HepG2 (cell line): ENCODE results near the gene PLEKHG2. TPM values are rescaled to one million over a fixed set of nuclear protein-coding genes. Genes with fewer than 3 reads are reported as not detected.

Source experiments
- CBX2 ChIP-seq, 2 experiments: fragments of 200-600 bp in 1 of 2; sonication (generic); formaldehyde crosslinking in 1 of 2; IDR thresholded peaks; 2 replicates each; pipeline versions ENCODE4 v1.7.0 to v1.8.1; 2018 to 2022; ENCODE audit warnings: low read depth in 2 of 2, low read length in 1 of 2, mild to moderate bottlenecking in 1 of 2, missing genetic modification reagents in 1 of 2
- DMTF1 ChIP-seq: sonication (generic); formaldehyde crosslinking; IDR thresholded peaks from 2 replicates; pipeline ENCODE4 v1.4.0; 2020; ENCODE audit warnings: mild to moderate bottlenecking, missing genetic modification reagents
- DR1 ChIP-seq: sonication (generic); formaldehyde crosslinking; IDR thresholded peaks from 2 replicates; pipeline ENCODE4 v1.8.0; 2021; ENCODE audit warnings: mild to moderate bottlenecking, missing genetic modification reagents, inconsistent platforms
- HOMEZ ChIP-seq: IDR thresholded peaks from 2 replicates; pipeline ENCODE4 v1.6.1; 2016; ENCODE audit warnings: low read depth
- LRRFIP1 ChIP-seq: sonication (generic); formaldehyde crosslinking; conservative IDR thresholded peaks from 2 replicates; pipeline ENCODE4 v1.4.0; 2020; ENCODE audit warnings: missing genetic modification reagents
- MTERF4 ChIP-seq: sonication (generic); formaldehyde crosslinking; IDR thresholded peaks from 2 replicates; pipeline ENCODE4 v1.8.0; 2023; ENCODE audit warnings: mild to moderate bottlenecking, missing genetic modification reagents
- MYC ChIP-seq: sonication (generic); formaldehyde crosslinking; IDR thresholded peaks from 2 replicates; pipeline ENCODE4 v1.9.0; 2021; ENCODE audit warnings: missing genetic modification reagents, borderline replicate concordance
- NCOA1 ChIP-seq: sonication (generic); formaldehyde crosslinking; IDR thresholded peaks from 2 replicates; pipeline ENCODE4 v1.9.0; 2021; ENCODE audit warnings: missing genetic modification reagents
- RBAK ChIP-seq: sonication (generic); formaldehyde crosslinking; IDR thresholded peaks from 2 replicates; pipeline ENCODE4 v1.5.1; 2020; ENCODE audit warnings: mild to moderate bottlenecking, missing genetic modification reagents
- SAP130 ChIP-seq: IDR thresholded peaks from 2 replicates; pipeline ENCODE4 v1.6.1; 2016; ENCODE audit warnings: low read depth
- SPEN ChIP-seq: sonication (generic); formaldehyde crosslinking; IDR thresholded peaks from 2 replicates; pipeline ENCODE4 v1.5.1; 2020; ENCODE audit warnings: low read depth, mild to moderate bottlenecking, missing genetic modification reagents
- YEATS4 ChIP-seq: sonication (generic); formaldehyde crosslinking; IDR thresholded peaks from 2 replicates; pipeline ENCODE4 v1.4.0; 2020; ENCODE audit warnings: missing genetic modification reagents, borderline replicate concordance
- ZBTB42 ChIP-seq: sonication (generic); formaldehyde crosslinking; IDR thresholded peaks from 2 replicates; pipeline ENCODE4 v1.5.0; 2020; ENCODE audit warnings: mild to moderate bottlenecking, missing genetic modification reagents
- ZMYM2 ChIP-seq: sonication (generic); formaldehyde crosslinking; IDR thresholded peaks from 2 replicates; pipeline ENCODE4 v1.8.0; 2022; ENCODE audit warnings: mild to moderate bottlenecking, missing genetic modification reagents
- ZNF124 ChIP-seq: sonication (generic); formaldehyde crosslinking; IDR thresholded peaks from 2 replicates; pipeline ENCODE4 v1.4.0; 2020; ENCODE audit warnings: missing genetic modification reagents
- ZNF556 ChIP-seq: sonication (generic); formaldehyde crosslinking; IDR thresholded peaks from 2 replicates; pipeline ENCODE4 v1.4.0; 2020; ENCODE audit warnings: mild to moderate bottlenecking, missing genetic modification reagents, borderline replicate concordance
- ZSCAN22 ChIP-seq: sonication (generic); formaldehyde crosslinking; IDR thresholded peaks from 2 replicates; pipeline ENCODE4 v1.4.0; 2020; ENCODE audit warnings: mild to moderate bottlenecking, missing genetic modification reagents
- polyA plus RNA-seq, 8 experiments: library from polyadenylated mRNA; depleted of rRNA in 3 of 8; stranded (reverse) in 7 of 8; unstranded in 1 of 8; fragments of >200 nt; fragmentation: Illumina TruSeq in 4 of 8; extraction: Trizol in 4 of 8; gene quantifications; 2 replicates each; pipeline versions ENCODE4 v1.2.1 to v1.2.3, GENCODE V29; 2011 to 2016; ENCODE audit warnings: low read depth in 4 of 8, missing spikeins in 1 of 8, mixed read lengths in 1 of 8; ENCODE audit not compliant: insufficient read depth in 1 of 8
- total RNA-seq, 5 experiments: library from RNA; depleted of rRNA; stranded (reverse); fragments of >200 nt; fragmentation: Illumina TruSeq; extraction: Trizol; gene quantifications; 2 replicates each; pipeline ENCODE4 v1.2.3, GENCODE V29; 2016; ENCODE audit warnings: low read depth in 1 of 5
- TF ChIP-seq, protein P1 (sequence below): sonication (generic); formaldehyde crosslinking; IDR thresholded peaks from 2 replicates; pipeline ENCODE4 v1.5.0; 2020; ENCODE audit warnings: mild to moderate bottlenecking, missing genetic modification reagents

Gene PLEKHG2
- total and polyA plus RNA-seq, 2 of the 13 experiments (the other 11 are each of a cell fraction or from before 2014, with no cell fraction given) = 3.6 to 6.8 TPM

DNA sequence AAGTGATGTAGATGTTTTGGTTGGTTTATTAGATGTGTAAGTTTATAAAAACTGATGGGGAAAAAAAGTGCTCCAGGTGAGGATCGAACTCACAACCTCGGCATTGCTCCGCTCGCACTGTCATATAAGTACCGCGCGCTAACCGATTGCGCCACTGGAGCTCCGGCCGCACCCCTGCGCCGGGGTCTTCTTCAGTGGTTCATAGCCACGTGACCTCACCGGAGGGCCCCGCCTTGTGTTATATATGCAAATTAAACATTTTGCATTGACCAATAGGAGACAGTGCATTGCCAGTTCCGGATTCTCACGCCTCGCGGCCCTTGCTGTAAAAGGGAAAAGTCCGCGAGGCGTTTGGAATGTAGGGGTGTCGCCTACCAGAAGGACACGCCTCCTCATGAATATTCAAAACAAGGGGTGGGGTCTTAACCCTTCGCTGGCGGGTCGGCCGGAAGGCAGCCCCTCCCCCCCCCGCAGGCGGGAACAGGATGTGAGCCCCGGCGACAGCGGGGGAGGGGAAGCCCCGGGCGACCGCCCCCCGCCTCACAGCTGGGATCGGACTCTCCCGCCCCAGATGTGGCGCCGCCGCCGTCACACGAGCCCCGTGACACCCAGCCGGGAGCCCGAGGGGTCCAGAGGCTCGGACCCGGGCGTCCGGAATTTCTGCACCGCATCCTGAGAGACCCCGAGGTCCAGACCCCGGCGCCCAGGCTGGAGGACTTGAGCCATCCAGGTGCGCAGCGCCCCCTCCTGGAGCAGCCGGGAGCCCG lies at the start of gene PLEKHG2 (continued):
- no peak for TF ChIP-seq DMTF1 (CRISPR knock-in tag)
- no peak for TF ChIP-seq NCOA1 (CRISPR knock-in tag)
- TF ChIP-seq, protein P1, sequence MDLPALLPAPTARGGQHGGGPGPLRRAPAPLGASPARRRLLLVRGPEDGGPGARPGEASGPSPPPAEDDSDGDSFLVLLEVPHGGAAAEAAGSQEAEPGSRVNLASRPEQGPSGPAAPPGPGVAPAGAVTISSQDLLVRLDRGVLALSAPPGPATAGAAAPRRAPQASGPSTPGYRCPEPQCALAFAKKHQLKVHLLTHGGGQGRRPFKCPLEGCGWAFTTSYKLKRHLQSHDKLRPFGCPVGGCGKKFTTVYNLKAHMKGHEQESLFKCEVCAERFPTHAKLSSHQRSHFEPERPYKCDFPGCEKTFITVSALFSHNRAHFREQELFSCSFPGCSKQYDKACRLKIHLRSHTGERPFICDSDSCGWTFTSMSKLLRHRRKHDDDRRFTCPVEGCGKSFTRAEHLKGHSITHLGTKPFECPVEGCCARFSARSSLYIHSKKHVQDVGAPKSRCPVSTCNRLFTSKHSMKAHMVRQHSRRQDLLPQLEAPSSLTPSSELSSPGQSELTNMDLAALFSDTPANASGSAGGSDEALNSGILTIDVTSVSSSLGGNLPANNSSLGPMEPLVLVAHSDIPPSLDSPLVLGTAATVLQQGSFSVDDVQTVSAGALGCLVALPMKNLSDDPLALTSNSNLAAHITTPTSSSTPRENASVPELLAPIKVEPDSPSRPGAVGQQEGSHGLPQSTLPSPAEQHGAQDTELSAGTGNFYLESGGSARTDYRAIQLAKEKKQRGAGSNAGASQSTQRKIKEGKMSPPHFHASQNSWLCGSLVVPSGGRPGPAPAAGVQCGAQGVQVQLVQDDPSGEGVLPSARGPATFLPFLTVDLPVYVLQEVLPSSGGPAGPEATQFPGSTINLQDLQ (CRISPR knock-in tag) = no peak
- no peak for TF ChIP-seq RBAK
- TF ChIP-seq MYC (CRISPR knock-in tag) = peak; percentile 63
- TF ChIP-seq MTERF4 (CRISPR knock-in tag) = no peak; the same call in 1 of the 2 replicates
- no peak for TF ChIP-seq CBX2 (IDR thresholded peaks at IDR 0.05; ENCODE audit: low read depth, low read length)
- no peak for TF ChIP-seq CBX2 (CRISPR knock-in tag; IDR thresholded peaks at IDR 0.05; ENCODE audit: low read depth)
- TF ChIP-seq SAP130 (CRISPR knock-in tag) = peak; percentile 67
- peak; percentile 52; the same call in 1 of the 2 replicates for TF ChIP-seq ZNF556 (CRISPR knock-in tag)
- no peak for TF ChIP-seq HOMEZ (CRISPR knock-in tag)
- peak; percentile 61 for TF ChIP-seq SPEN (CRISPR knock-in tag)
- TF ChIP-seq DR1 (CRISPR knock-in tag) = no peak
- no peak for TF ChIP-seq LRRFIP1 (CRISPR knock-in tag)
- no peak; the same call in 1 of the 2 replicates for TF ChIP-seq YEATS4 (CRISPR knock-in tag)
- TF ChIP-seq ZBTB42 (CRISPR knock-in tag) = peak; percentile 84; the same call in 1 of the 2 replicates
- TF ChIP-seq ZSCAN22 (CRISPR knock-in tag) = no peak
- peak; percentile 81 for TF ChIP-seq ZMYM2 (CRISPR knock-in tag)
- no peak for TF ChIP-seq ZNF124
